Stimulated activated CD4-positive, alpha-beta T cell treated with anti-CD3 and anti-CD28 coated beads, Interleukin-1b, Interleukin-23, amount 100 ng/mL, for 1 hour (primary cell): ENCODE results near the gene HPD.
"Not testable (repeated sequence)": the region's sequence is repeated elsewhere in the genome, so short reads cannot be mapped to it uniquely, and the experiment has no call there.

Experiments
- DNase-seq, 2 donors: peaks; one replicate each; pipeline ENCODE4 v3.0.0-alpha.2; 2020; ENCODE audit warnings: low read depth in 2 of 2

HPD gene

GRCh38 chr12:121866331-121866730 lies 7.7 kb upstream of the HPD start:
- no peak for DNase-seq

- no peak for DNase-seq
Observed at GRCh38 chr12:121861636-121862254, 3.1 kb upstream of the HPD start.

GRCh38 chr12:121860699-121861098 lies 2.0 kb upstream of the HPD start:
- DNase-seq, result not testable (repeated sequence)

- no peak for DNase-seq
Observed at GRCh38 chr12:121860257-121860656, 1.6 kb upstream of the HPD start.

- DNase-seq, result no peak
Observed at GRCh38 chr12:121858318-121858661, 369 bp downstream of the HPD start.

- DNase-seq, result no peak
Observed at GRCh38 chr12:121857322-121858246, 1.1 kb downstream of the HPD start.

- DNase-seq, result not testable (repeated sequence)
Observed at GRCh38 chr12:121852392-121852791, 6.3 kb downstream of the HPD start.

GRCh38 chr12:121849665-121850064 lies 9.0 kb downstream of the HPD start:
- DNase-seq, result no peak

GRCh38 chr12:121849211-121849610 lies 9.4 kb downstream of the HPD start:
- no peak for DNase-seq

- no peak for DNase-seq
Observed at GRCh38 chr12:121845701-121846100, 13.0 kb downstream of the HPD start.

- no peak for DNase-seq
Observed at GRCh38 chr12:121843236-121843982, 15.2 kb downstream of the HPD start.

GRCh38 chr12:121839993-121840761 lies 18.5 kb downstream of the HPD start:
- no peak for DNase-seq

GRCh38 chr12:121839106-121839992 lies 19.3 kb downstream of the HPD start:
- peak; percentile 100 for DNase-seq

- no peak for DNase-seq
Observed at GRCh38 chr12:121838126-121838525, 20.5 kb downstream of the HPD start.

- no peak for DNase-seq
Observed at GRCh38 chr12:121837680-121838079, 21.0 kb downstream of the HPD start.

GRCh38 chr12:121831571-121832245 lies 27.0 kb downstream of the HPD start:
- no peak for DNase-seq

GRCh38 chr12:121830588-121831265 lies 27.9 kb downstream of the HPD start:
- no peak for DNase-seq

- no peak for DNase-seq
Observed at GRCh38 chr12:121830134-121830533, 28.5 kb downstream of the HPD start.

- DNase-seq, result no peak
Observed at GRCh38 chr12:121829250-121829918, 29.3 kb downstream of the HPD start.
